ENCODE data around the gene ARHGEF11. TPM values are rescaled to one million over a fixed set of nuclear protein-coding genes. Genes with fewer than 3 reads are reported as not detected.

The ARHGEF11 gene
- total and polyA plus RNA-seq, 9 of the 15 experiments (the other 6 are each of a cell fraction or from before 2014, with no cell fraction given) = 0.14 to 15.5 (median 9.0) TPM

DNA sequence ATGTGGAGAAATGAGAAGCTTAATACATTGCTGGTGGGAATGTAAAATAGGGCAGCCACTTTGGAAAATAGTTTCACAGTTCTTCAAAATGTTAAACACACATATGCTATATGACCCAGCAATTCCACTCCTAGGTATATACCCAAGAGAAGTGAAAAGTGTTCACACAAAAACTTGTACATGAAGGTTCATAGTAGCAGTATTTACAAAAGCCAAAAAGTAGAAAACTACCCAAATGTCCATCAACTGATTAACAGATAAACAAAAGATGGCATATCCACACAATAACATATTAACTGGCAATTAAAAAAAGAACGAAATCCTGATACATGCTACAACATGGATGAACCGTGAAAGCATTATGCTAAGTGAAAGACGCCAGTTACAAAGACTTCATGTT, 33.7 kb downstream of the ARHGEF11 start:
- DNase-seq (ENCODE audit: extremely low read depth in 1 of 4, low spot score in 3 of 4) (no peak), ATAC-seq (no peak), FAIRE-seq (no peak)
- Histone ChIP-seq H3K9me3 (replicated peaks; ENCODE audit: control insufficient read depth, insufficient read depth, low read depth, low read length) (no peaks in the 10 kb centered on the region), H3K4me2 (ENCODE audit: insufficient read depth, low read length) (no peak overlapping the region), H3K9ac (ENCODE audit: insufficient read depth in 1 of 2, low read depth in 2 of 2, low read length in 2 of 2) (no peak overlapping the region), H3K27ac (ENCODE audit: extremely low read depth, low read depth, low read length) (no peak overlapping the region), H2AFZ (ENCODE audit: low read depth, low read length) (no peak overlapping the region), H3K4me1 (replicated peaks in 1 of 2; ENCODE audit: control insufficient read depth in 2 of 2, insufficient read depth in 2 of 2, low read length in 2 of 2) (0 out of 5 replicates have a peak, but pooled peaks cover 0 to 6% of the 10 kb centered on the region in 2 experiments), H3K9me1 (ENCODE audit: control insufficient read depth, insufficient read depth, low read length) (no peaks in the 10 kb centered on the region), H3K36me3 (ENCODE audit: control insufficient read depth, insufficient read depth, low read length) (no peaks in the 10 kb centered on the region), H3K4me3 (no peak overlapping the region), H3K27me3 (ENCODE audit: control insufficient read depth in 2 of 2, insufficient read depth in 2 of 2, low read length in 2 of 2) (no peaks in the 10 kb centered on the region), H4K20me1 (replicated peaks; ENCODE audit: control insufficient read depth, insufficient read depth, low read length) (peaks cover 12% of the 10 kb centered on the region; the same call in 1 of the 2 replicates), H3K79me2 (ENCODE audit: control insufficient read depth, insufficient read depth, low read length) (0 out of 3 replicates have a peak, but pooled peaks cover 3% of the 10 kb centered on the region)
- no TSS peak for BruUV-seq (replicated peaks)
- POLR2A ChIA-PET = interaction anchor here (0.6 kb wide), 1 partner anchor 59 kb away, joined by 3 read pairs; no protein-coding TSS in a partner anchor
- TF ChIP-seq ZHX1 (conservative IDR thresholded peaks at IDR 0.05; ENCODE audit: low read length) = no peak
- no peak for TF ChIP-seq JUN (IDR thresholded peaks at IDR 0.05; ENCODE audit: borderline replicate concordance, low read depth, low read length)
- no peak for TF ChIP-seq JUN (CRISPR knock-in tag; IDR thresholded peaks at IDR 0.05; ENCODE audit: borderline replicate concordance)
- TF ChIP-seq MYBL2 (IDR thresholded peaks at IDR 0.05; ENCODE audit: low read depth) = no peak
- TF ChIP-seq MYBL2 (CRISPR knock-in tag; IDR thresholded peaks at IDR 0.05; ENCODE audit: borderline replicate concordance) = no peak
- no peak for TF ChIP-seq ZNF282 (CRISPR knock-in tag; IDR thresholded peaks at IDR 0.05)
- TF ChIP-seq, protein P1, sequence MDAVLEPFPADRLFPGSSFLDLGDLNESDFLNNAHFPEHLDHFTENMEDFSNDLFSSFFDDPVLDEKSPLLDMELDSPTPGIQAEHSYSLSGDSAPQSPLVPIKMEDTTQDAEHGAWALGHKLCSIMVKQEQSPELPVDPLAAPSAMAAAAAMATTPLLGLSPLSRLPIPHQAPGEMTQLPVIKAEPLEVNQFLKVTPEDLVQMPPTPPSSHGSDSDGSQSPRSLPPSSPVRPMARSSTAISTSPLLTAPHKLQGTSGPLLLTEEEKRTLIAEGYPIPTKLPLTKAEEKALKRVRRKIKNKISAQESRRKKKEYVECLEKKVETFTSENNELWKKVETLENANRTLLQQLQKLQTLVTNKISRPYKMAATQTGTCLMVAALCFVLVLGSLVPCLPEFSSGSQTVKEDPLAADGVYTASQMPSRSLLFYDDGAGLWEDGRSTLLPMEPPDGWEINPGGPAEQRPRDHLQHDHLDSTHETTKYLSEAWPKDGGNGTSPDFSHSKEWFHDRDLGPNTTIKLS (IDR thresholded peaks at IDR 0.05; ENCODE audit: borderline replicate concordance, low read depth) = no peak
- TF ChIP-seq, protein P2, sequence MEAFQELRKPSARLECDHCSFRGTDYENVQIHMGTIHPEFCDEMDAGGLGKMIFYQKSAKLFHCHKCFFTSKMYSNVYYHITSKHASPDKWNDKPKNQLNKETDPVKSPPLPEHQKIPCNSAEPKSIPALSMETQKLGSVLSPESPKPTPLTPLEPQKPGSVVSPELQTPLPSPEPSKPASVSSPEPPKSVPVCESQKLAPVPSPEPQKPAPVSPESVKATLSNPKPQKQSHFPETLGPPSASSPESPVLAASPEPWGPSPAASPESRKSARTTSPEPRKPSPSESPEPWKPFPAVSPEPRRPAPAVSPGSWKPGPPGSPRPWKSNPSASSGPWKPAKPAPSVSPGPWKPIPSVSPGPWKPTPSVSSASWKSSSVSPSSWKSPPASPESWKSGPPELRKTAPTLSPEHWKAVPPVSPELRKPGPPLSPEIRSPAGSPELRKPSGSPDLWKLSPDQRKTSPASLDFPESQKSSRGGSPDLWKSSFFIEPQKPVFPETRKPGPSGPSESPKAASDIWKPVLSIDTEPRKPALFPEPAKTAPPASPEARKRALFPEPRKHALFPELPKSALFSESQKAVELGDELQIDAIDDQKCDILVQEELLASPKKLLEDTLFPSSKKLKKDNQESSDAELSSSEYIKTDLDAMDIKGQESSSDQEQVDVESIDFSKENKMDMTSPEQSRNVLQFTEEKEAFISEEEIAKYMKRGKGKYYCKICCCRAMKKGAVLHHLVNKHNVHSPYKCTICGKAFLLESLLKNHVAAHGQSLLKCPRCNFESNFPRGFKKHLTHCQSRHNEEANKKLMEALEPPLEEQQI (IDR thresholded peaks at IDR 0.05) = no peak
- no peak for TF ChIP-seq SIN3B (IDR thresholded peaks at IDR 0.05; ENCODE audit: low read depth)
- no peak for TF ChIP-seq GABPB1 (CRISPR knock-in tag; IDR thresholded peaks at IDR 0.05)
- TF ChIP-seq SREBF2 (CRISPR knock-in tag; IDR thresholded peaks at IDR 0.05) = no peak
- no peak for TF ChIP-seq HMGN3 (IDR thresholded peaks at IDR 0.05; ENCODE audit: borderline replicate concordance, extremely low read depth, insufficient read length, low read depth, low read length)
- intact Hi-C loops (cut with micrococcal nuclease) = no loop called here
- 72% methylated on average over 3 of the region's 3 CpGs for WGBS (ENCODE audit: insufficient coverage, low coverage, missing lambda C conversion rate)
- in situ Hi-C loops (cut with MboI) = no loop called here
- CTCF ChIA-PET (ENCODE audit: low intra/inter-chr PET ratio) = no interaction called here

Measured in K562 (cell line).